DMS114 treated with DMSO at 0.1 percent for 48 hours (cell line): ENCODE data around the gene ZFYVE21.

Source experiments
- DNase-seq: peaks from one replicate; lab custom pipeline; 2025; ENCODE audit not compliant: unreplicated experiment; lab: John Stamatoyannopoulos, UW

ZFYVE21 gene

GRCh38 chr14:103723748-103724081, 8.1 kb downstream of the ZFYVE21 start:
- DNase-seq, result no peak

GRCh38 chr14:103724116-103724515, 8.5 kb downstream of the ZFYVE21 start:
- DNase-seq, result no peak

- no peak for DNase-seq
Observed at GRCh38 chr14:103725001-103725682, 9.5 kb downstream of the ZFYVE21 start.

- DNase-seq, result no peak
Observed at GRCh38 chr14:103725739-103726395, 10.3 kb downstream of the ZFYVE21 start.

GRCh38 chr14:103726474-103726873, 10.9 kb downstream of the ZFYVE21 start:
- no peak for DNase-seq

- DNase-seq, result no peak
Observed at GRCh38 chr14:103727313-103727980, 11.8 kb downstream of the ZFYVE21 start.

- no peak for DNase-seq
Observed at GRCh38 chr14:103728141-103728540, 12.5 kb downstream of the ZFYVE21 start.

GRCh38 chr14:103728721-103729120, 13.1 kb downstream of the ZFYVE21 start:
- DNase-seq, result no peak

- DNase-seq, result no peak
Observed at GRCh38 chr14:103729496-103730448, 14.2 kb downstream of the ZFYVE21 start.

- no peak for DNase-seq
Observed at GRCh38 chr14:103730490-103731035, 15.0 kb downstream of the ZFYVE21 start.

- DNase-seq, result no peak
Observed at GRCh38 chr14:103731481-103731880, 15.9 kb downstream of the ZFYVE21 start.

- DNase-seq, result no peak
Observed at GRCh38 chr14:103731916-103732867, 16.6 kb downstream of the ZFYVE21 start.

GRCh38 chr14:103732868-103733620, 17.4 kb downstream of the ZFYVE21 start:
- DNase-seq, result no peak

GRCh38 chr14:103733651-103734050, 18.0 kb downstream of the ZFYVE21 start:
- no peak for DNase-seq

- DNase-seq, result no peak
Observed at GRCh38 chr14:103734081-103734888, 18.7 kb downstream of the ZFYVE21 start.

GRCh38 chr14:103735022-103735421, 19.4 kb downstream of the ZFYVE21 start:
- no peak for DNase-seq

- DNase-seq, result no peak
Observed at GRCh38 chr14:103735439-103735814, 19.8 kb downstream of the ZFYVE21 start.

- no peak for DNase-seq
Observed at GRCh38 chr14:103735815-103736545, 20.4 kb downstream of the ZFYVE21 start.
